Ovary (tissue), 9 donors: ENCODE measurements around the gene DGKE. TPM values are rescaled to one million over a fixed set of nuclear protein-coding genes. Genes with fewer than 3 reads are reported as not detected.

ENCODE experiments used
- DNase-seq, 5 donors: peaks; one replicate each; pipeline ENCODE4 v3.0.0-alpha.2; 2019 to 2020
- H3K27ac ChIP-seq, 2 donors: fragments of 200-600 bp; one replicate each; pipeline versions ENCODE4 v1.5.1 to v1.8.0; 2019 to 2022
- H3K27me3 ChIP-seq: fragments of 200-600 bp; one replicate; pipeline ENCODE4 v1.8.0; 2022
- H3K36me3 ChIP-seq: fragments of 200-600 bp; sonication (generic); one replicate; pipeline ENCODE4 v1.5.1; 2019
- H3K4me1 ChIP-seq: one replicate; pipeline ENCODE4 v1.8.1; 2013; ENCODE audit warnings: mild to moderate bottlenecking, moderate library complexity; ENCODE audit not compliant: insufficient read depth
- H3K4me3 ChIP-seq: fragments of 200-600 bp; sonication (generic); one replicate; pipeline ENCODE4 v1.5.1; 2017
- H3K9me3 ChIP-seq, 2 donors: fragments of 200-600 bp in 1 of 2; sonication (generic) in 1 of 2; one replicate each; pipeline versions ENCODE4 v1.5.1 to v1.8.1; 2013 to 2019; ENCODE audit warnings: mild to moderate bottlenecking in 1 of 2, moderate library complexity in 1 of 2
- EP300 ChIP-seq: sonication (generic); formaldehyde crosslinking; IDR thresholded peaks from one replicate; pipeline ENCODE4 v1.6.1; 2017; ENCODE audit warnings: antibody characterized with exemption
- POLR2A ChIP-seq: fragments of 450-650 bp; IDR thresholded peaks from one replicate; pipeline ENCODE4 v1.6.1; 2017; ENCODE audit warnings: antibody characterized with exemption, mild to moderate bottlenecking, moderate library complexity
- WGBS, 3 donors: extraction: QIAGEN DNeasy Blood & Tissue Kit in 1 of 3; methylation state at CpG; one replicate each; pipeline versions ENCODE4 v1.1.5 to v1.1.7; 2013 to 2017; 5-methylcytosine and 5-hydroxymethylcytosine counted together
- intact Hi-C, 4 donors: fragments of 100-400 bp; cut with DNase I; formaldehyde crosslinking; loops; one replicate each; pipeline versions ENCODE4 v1.11.0 to v1.15.1; 2022 to 2023
- polyA plus RNA-seq, 2 donors: library from polyadenylated mRNA; stranded (reverse); fragments of 200-250 nt in 1 of 2; fragments of 350-450 nt in 1 of 2; fragmentation: Illumina TruSeq in 1 of 2; extraction: RNeasy Lipid Tissue Mini Kit (QIAGEN cat#74804) in 1 of 2; gene quantifications; one replicate each; pipeline ENCODE4 v1.2.3, GENCODE V29; 2013 to 2014
- total RNA-seq, 7 donors: library from RNA; depleted of rRNA in 2 of 7; stranded (reverse); fragments of >200 nt in 2 of 7; fragmentation: NEBNext Ultra II Directional in 3 of 7; extraction: Animal tissue kit (Norgen Biotek cat#: 25700) in 3 of 7; gene quantifications; one replicate each; pipeline versions ENCODE4 v1.1.0 to v1.2.4, GENCODE V29; 2016 to 2023
- TF ChIP-seq, protein P1 (sequence below), 3 donors: fragments of 450-650 bp in 2 of 3; fragments of 200-600 bp in 1 of 3; IDR thresholded peaks; one replicate each; pipeline versions ENCODE4 v1.5.1 to v1.8.0; 2016 to 2022; ENCODE audit warnings: antibody characterized with exemption in 3 of 3, mild to moderate bottlenecking in 1 of 3
- donor health status: DM: no; HTN: no; CAD: no; lungs with moderate emphysema.
- donor health status: DM: no; HTN: no; CAD: no.
- donor health status: Bipolar disorder and iron deficiency.
- donor health status: DM: yes; HTN: yes; CAD: no.
- donor health status: DM: no; HTN: no; CAD: no.
- donor health status: DM: yes; HTN: yes; CAD: no.

Gene DGKE
- total and polyA plus RNA-seq, 9 donors, result 3.0 to 16.4 (median 11.8) TPM

- DNase-seq, result no peak
- 24 to 50% (median 37%) methylated on average over 1 of the region's 1 CpG for whole genome bisulfite sequencing, 3 donors
- Histone ChIP-seq H3K27me3 (no peaks in the 10 kb centered on the region), H3K4me1 (no peaks in the 10 kb centered on the region), H3K9me3 (no peaks in the 10 kb centered on the region), H3K27ac (no peak overlapping the region), H3K36me3 (no peaks in the 10 kb centered on the region), H3K4me3 (no peak overlapping the region)
- TF ChIP-seq, protein P1, sequence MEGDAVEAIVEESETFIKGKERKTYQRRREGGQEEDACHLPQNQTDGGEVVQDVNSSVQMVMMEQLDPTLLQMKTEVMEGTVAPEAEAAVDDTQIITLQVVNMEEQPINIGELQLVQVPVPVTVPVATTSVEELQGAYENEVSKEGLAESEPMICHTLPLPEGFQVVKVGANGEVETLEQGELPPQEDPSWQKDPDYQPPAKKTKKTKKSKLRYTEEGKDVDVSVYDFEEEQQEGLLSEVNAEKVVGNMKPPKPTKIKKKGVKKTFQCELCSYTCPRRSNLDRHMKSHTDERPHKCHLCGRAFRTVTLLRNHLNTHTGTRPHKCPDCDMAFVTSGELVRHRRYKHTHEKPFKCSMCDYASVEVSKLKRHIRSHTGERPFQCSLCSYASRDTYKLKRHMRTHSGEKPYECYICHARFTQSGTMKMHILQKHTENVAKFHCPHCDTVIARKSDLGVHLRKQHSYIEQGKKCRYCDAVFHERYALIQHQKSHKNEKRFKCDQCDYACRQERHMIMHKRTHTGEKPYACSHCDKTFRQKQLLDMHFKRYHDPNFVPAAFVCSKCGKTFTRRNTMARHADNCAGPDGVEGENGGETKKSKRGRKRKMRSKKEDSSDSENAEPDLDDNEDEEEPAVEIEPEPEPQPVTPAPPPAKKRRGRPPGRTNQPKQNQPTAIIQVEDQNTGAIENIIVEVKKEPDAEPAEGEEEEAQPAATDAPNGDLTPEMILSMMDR (IDR thresholded peaks at IDR 0.05), result no peak
- TF ChIP-seq POLR2A (no peak), EP300 (no peak)
- intact Hi-C loops, result no loop called here
Measured at GRCh38 chr17:56883616-56884015, 49.7 kb downstream of the DGKE start.

DNA sequence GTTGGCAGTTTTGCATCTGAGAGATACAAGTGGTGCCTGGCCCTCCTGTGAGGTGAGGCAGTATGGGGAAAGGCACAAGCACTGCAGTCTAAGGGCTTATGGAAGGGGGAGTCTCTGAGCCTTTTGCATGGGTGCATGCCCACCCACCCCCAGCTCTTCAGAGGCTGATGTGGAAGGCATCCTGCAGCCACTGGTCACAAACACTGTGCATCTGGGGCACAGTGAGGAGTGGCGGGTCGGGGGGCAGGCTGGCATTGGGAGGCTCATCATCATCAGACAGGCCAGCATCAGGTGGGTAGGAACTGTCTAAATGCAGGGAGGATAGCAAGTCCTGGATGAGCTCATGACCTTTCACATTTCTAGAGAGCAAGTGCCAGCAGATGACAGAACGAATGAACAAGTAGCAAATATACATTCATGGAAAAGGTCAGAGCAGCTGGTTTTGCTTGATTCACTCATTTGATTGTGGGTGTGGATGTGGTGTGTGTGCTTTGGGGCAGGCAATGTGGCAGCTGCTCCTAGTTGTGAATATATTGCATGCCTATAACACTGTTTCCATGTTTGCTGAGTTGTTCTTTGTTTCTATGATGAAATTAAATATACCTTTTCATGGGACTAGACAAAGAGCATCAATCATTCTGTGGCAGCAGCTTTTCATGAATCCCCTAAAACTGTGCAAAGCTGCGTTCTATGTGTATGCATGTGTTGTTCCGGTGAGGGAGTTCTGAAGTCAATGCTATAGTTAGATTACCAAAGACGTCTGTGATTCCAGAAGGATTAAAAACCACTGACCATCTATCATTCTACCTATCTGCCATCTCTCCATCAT, 50.7 kb downstream of the DGKE start:
- no peaks in the 10 kb centered on the region for H3K27me3 ChIP-seq
- H3K9me3 ChIP-seq, result no peaks in the 10 kb centered on the region
- H3K4me1 ChIP-seq, result no peaks in the 10 kb centered on the region
- H3K27ac ChIP-seq, result no peak overlapping the region
- H3K4me3 ChIP-seq, result no peak overlapping the region
- DNase-seq, result no peak
- intact Hi-C loops, result no loop called here
- no peaks in the 10 kb centered on the region for H3K36me3 ChIP-seq
- TF ChIP-seq, protein P1 (IDR thresholded peaks at IDR 0.05), result no peak
- TF ChIP-seq EP300 (no peak), POLR2A (no peak)
- 80 to 85% (median 85%) methylated on average over 6 of the region's 6 CpGs for WGBS, 3 donors

DNA sequence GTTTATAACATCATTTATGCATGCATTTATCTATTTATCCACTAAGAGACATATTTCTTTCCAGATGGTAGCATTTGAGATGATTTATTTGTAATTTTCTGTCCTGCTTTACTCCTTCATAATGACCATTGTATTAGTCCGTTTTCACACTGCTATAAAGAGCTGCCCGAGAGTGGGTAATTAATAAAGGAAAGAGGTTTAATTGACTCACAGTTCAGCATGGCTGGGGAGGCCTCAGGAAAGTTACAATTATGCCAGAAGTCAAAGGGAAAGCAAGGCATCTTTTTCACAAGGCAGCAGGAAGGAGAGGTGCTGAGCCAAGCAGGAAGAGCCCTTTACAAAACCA, 51.3 kb downstream of the DGKE start:
- H3K4me3 ChIP-seq, result no peak overlapping the region
- no peaks in the 10 kb centered on the region for H3K27me3 ChIP-seq
- WGBS, 3 donors, result 54 to 63% (median 63%) methylated on average over 2 of the region's 2 CpGs
- intact Hi-C loops, result no loop called here
- no peaks in the 10 kb centered on the region for H3K9me3 ChIP-seq
- no peak overlapping the region for H3K27ac ChIP-seq
- H3K4me1 ChIP-seq, result no peaks in the 10 kb centered on the region
- H3K36me3 ChIP-seq, result no peaks in the 10 kb centered on the region
- TF ChIP-seq, protein P1 (IDR thresholded peaks at IDR 0.05), result no peak
- TF ChIP-seq POLR2A (no peak), EP300 (no peak)
- DNase-seq, result no peak

- Histone ChIP-seq H3K9me3 (no peaks in the 10 kb centered on the region), H3K27ac (no peak overlapping the region), H3K27me3 (no peaks in the 10 kb centered on the region), H3K4me3 (no peak overlapping the region), H3K4me1 (peaks cover 2% of the 10 kb centered on the region), H3K36me3 (no peaks in the 10 kb centered on the region)
- TF ChIP-seq EP300 (no peak), POLR2A (no peak)
- TF ChIP-seq, protein P1 (IDR thresholded peaks at IDR 0.05), result no peak
- WGBS, 3 donors, result 85 to 92% (median 90%) methylated on average over 2 of the region's 2 CpGs
- intact Hi-C loops, result no loop called here
- DNase-seq, result no peak
Measured at GRCh38 chr17:56886288-56886731, 52.4 kb downstream of the DGKE start.
